Kidney glomerular epithelial cell (primary cell): ENCODE measurements around the gene C9orf50.
"Not testable (repeated sequence)": the region's sequence is repeated elsewhere in the genome, so short reads cannot be mapped to it uniquely, and the experiment has no call there.

ENCODE experiments used
- DNase-seq: peaks from one replicate; lab custom pipeline; 2025; lab: John Stamatoyannopoulos, UW

Gene C9orf50

DNA sequence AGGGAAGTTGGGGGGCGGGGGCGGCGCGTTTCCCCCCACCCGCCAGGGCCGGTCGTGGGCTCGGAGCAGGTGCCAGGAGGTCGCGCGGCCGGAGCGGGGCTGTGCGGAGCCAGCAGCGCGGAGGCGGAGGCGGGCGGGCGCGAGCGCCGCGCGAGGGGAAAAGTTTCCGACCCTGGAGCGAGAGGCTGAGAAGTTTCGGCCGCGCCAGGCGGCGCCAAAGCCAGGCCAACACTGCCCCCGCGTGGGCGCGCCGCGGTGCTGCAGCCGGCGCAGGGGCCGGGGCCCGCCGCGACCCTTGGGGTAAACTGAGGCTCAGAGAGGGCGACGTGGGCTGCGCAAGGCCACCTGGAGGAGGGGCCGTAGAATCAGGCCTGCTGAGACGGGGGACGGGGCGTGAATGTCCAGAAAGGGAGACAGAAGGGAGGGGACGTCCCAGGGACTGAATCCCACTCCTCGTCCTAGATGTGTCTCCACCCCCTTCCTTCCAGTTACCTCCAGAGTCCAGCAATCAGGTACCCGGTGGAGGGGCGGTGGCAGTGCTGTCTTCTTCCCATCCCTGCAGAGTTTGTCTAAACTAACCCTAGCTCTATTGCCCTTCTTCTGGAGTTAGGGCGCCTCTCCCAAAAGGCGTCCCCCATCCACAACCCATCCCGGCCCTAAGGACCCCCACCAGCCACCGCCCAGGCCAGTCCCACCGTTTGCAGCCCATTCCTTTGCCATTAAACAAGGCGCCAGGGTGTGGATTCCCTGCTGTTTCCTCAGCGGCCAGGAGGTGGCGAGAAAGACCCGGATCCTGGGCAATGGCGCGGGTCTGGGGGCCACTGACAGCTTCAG lies 10.2 kb downstream of the C9orf50 start:
- DNase-seq = no peak

DNA sequence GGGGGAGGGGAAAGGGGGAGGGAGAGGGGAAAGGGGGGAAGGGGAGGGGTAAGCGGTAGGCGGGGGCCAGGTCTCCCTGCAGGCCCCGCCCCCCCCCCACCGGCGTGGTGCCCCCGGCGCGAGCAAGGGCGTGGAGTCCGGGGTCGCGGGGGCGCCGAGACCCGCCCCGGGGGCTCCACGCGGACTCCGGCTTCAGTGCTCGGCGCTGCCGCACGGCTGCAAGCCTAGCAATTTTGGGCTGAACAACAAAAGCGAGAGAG lies 10.8 kb downstream of the C9orf50 start:
- no peak for DNase-seq

- no peak for DNase-seq
Observed at GRCh38 chr9:129609486-129610212, 11.3 kb downstream of the C9orf50 start.

- no peak for DNase-seq
Observed at GRCh38 chr9:129608561-129609481, 12.1 kb downstream of the C9orf50 start.

DNA sequence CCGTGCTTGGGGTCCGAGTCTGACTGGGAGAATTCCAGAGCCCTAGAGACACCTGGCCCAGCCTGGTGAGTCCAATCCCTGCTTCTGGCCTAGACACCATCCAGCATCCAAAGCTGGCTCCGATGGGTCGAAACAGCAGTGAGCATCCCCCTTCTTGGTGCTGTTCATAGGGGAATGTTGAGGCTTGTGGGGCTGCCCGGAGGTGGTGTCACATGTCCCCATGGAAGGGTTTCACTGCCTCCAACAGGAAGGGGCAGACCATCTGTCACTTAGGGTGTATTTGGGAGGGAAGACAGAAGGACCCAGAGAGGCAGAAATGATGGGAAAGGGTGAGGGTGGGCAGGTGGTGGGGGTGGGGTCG lies 13.9 kb downstream of the C9orf50 start:
- no peak for DNase-seq

DNA sequence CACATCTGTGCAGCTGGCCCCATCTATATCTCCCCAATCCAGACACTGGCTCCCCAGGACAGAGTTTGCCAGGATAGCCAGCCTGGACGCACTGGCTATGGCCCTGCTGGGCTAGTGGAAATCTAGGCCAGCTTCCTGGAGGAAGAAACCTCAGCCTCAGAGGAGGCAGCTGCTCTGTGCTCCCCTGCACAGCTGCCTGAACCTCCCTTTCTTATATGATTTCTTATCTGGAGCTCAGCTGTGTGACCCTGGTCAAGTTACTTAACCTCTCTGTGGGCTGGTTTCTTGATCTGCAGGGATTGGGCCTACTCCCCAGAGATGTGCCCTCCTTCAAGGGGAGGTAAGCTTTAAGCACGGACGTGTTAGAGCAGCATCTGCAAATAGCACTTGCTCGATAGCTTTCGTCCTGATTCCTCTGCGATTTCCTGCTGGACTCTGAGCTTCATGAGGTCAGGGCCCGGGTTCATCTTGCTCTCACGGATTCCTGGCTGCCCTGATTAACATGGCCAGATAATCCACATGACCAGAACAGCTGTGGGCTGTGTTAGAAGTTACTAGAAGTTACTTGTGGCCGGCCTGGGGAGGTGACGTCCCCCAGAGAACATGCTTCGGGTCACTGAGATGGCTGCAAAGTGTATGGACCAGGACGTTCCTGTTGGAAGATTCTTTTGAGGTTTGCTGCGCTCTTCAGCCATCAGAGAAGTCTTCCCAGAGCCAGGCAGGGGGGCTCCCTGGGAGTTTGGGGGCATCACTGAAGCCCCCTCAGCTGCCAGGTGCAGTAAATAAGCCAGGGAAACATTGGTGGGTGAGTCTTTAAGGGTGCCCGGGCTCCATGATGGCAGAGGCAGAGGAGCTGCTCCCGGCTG lies 14.5 kb downstream of the C9orf50 start:
- no peak for DNase-seq

DNA sequence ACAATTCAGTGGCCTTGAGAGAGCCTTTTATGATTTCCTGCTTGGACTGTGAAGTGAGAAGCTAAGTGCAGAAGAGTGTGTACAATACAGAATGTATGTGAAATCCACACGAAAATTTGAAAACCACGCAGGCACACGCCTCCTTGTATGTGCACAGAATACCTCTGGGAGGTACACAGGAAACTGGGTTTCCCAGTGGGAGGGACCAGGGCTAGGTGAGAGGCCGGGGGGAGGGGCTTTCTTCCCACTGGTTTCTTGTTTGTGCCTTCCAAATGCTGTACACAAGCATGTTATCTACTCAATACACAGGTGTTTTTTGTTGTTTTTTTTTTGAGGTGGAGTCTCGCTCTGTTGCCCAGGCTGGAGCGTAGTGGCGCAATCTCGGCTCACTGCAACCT lies 16.1 kb downstream of the C9orf50 start:
- DNase-seq = no peak

- DNase-seq = no peak
Observed at GRCh38 chr9:129604056-129604765, 16.7 kb downstream of the C9orf50 start.

DNA sequence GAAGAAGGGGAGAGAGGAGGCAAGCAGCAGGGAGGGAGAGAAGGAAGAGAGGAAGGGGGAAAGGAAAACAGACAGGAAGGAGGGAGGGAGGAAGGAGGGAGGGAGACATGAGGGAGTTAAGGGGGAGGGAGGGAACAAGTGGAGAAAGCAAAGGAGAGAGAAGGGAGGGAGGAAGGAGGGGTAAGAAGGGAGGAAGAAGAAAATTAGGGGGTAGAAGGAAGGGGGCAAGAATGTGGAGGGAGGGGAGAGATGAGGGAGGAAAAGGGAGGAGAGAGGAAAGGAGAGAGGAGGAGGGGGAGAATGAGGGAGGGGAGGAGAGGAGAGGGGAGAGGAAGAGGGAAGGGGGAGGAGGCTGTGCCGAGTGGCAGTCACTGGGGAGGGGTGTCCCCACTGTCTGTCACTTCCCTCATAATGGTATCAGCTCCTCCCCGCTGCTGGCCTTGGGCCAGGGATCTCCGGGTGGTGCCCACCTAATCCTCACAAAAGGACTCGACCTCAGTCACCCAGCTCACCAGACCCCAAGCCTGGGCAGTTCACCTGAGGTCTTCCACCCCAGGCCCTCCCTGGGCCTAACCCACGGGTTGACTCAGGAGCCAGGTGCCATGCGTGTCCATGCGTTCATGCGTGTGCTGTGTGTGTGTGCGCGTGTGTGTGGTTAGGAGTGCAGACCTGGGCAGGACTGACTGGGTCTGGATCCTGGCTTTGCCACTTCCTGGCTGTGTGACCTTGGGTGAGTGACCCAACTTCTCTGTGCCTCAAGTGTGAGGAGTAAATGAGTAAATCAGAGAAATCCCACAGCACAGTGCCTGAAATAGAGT lies 18.1 kb downstream of the C9orf50 start:
- DNase-seq = no peak

DNA sequence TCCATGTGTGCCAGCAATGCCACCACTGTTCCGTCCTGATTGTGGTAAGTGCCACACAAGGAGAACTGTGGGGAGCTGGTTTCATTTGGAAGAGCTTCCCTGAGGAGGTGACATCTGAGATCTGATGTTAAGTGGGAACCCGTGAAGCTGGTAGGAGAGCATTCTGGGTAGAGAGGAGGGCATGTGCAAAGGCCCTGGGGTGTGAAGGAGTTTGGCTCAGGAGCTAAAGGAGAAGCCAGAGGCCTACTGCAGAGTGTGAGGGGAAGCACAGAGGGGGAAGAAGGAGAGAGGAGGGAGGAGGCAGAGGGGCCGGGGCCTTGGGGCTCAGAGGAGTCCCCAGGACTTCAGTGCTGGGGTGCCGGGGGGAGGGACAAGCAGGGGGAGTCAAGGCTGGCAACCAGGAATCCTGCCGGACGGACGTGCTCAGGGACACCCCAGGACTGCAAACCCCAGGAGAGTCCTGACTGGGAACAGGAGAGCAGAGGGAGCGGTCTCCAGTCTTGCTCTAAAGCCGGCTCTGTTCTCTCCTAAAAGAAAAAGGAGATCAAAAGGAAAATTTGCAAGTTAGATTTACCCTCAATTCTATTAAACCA lies 19.7 kb downstream of the C9orf50 start:
- no peak for DNase-seq

DNA sequence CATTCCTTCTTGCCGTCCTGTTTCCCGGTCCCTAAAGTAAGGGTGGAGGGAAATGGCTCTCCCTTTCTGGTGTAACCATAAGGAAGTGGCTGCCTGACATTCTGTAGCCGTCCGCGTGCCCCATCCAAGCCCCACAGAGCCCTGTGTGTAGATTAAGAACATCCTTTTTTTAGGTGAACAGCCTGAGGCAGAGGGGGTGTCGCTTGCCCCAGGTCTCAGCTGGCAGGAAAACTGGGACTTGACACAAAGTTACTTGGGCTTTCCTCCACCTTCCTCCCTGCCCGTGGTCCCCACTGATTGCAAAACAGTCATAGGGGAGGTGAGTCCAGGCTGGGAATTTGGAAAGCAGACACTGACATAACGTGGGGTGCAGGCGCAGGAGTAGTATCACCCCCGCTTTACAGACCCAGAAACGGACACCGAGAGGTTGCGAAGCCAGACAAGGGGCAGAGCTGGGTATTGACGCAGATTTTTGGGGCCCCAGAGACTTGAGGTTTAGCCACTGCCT lies 22.8 kb downstream of the C9orf50 start:
- DNase-seq = no peak

GRCh38 chr9:129597355-129598088 lies 23.4 kb downstream of the C9orf50 start:
- DNase-seq = no peak

- no peak for DNase-seq
Observed at GRCh38 chr9:129596541-129597331, 24.2 kb downstream of the C9orf50 start.

GRCh38 chr9:129595903-129596540 lies 24.9 kb downstream of the C9orf50 start:
- DNase-seq = no peak

GRCh38 chr9:129595311-129595741 lies 25.6 kb downstream of the C9orf50 start:
- no peak for DNase-seq

- DNase-seq = no peak
Observed at GRCh38 chr9:129594632-129595031, 26.3 kb downstream of the C9orf50 start.

- DNase-seq = not testable (repeated sequence)
Observed at GRCh38 chr9:129592790-129593189, 28.1 kb downstream of the C9orf50 start.
